Measurements from ENCODE around the gene ILRUN. TPM values are rescaled to one million over a fixed set of nuclear protein-coding genes. Genes with fewer than 3 reads are reported as not detected.
"Not testable (repeated sequence)": the region's sequence is repeated elsewhere in the genome, so short reads cannot be mapped to it uniquely, and the experiment has no call there.

The ILRUN gene
- total and polyA plus RNA-seq, 10 donors: 14.6 to 75.5 (median 58.2) TPM

DNA sequence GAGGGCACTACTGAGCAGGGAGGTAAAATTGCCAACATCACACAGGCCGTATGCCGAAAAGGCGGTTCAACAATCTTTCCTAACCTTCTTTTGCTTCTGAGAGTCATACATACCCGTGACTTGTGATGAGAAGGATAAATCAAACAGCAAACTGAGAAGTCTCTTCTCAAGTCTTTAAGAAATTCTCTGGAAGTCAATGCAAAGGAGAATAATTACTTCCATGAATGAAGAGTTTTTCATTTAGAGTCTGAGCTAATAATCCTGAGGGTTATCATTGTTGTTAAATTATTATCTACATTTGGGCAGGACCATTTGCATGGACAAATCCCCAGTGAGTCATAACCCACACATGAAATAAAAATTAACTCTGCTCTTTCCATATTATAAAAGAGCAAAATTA, 22.4 kb upstream of the ILRUN start:
- DNase-seq: no peak
- H3K27ac ChIP-seq: no peak overlapping the region
- no peak for TF ChIP-seq POLR2AphosphoS5 (IDR thresholded peaks at IDR 0.05)
- TF ChIP-seq, protein P1, sequence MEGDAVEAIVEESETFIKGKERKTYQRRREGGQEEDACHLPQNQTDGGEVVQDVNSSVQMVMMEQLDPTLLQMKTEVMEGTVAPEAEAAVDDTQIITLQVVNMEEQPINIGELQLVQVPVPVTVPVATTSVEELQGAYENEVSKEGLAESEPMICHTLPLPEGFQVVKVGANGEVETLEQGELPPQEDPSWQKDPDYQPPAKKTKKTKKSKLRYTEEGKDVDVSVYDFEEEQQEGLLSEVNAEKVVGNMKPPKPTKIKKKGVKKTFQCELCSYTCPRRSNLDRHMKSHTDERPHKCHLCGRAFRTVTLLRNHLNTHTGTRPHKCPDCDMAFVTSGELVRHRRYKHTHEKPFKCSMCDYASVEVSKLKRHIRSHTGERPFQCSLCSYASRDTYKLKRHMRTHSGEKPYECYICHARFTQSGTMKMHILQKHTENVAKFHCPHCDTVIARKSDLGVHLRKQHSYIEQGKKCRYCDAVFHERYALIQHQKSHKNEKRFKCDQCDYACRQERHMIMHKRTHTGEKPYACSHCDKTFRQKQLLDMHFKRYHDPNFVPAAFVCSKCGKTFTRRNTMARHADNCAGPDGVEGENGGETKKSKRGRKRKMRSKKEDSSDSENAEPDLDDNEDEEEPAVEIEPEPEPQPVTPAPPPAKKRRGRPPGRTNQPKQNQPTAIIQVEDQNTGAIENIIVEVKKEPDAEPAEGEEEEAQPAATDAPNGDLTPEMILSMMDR (IDR thresholded peaks at IDR 0.05 in 8 of 11, conservative IDR thresholded peaks at IDR 0.05 in 3 of 11): no peak
- no peak overlapping the region for H3K4me3 ChIP-seq
- intact Hi-C loops (cut with DNase I; ENCODE audit: low total_unique reads): no loop called here
- H3K27me3 ChIP-seq (replicated peaks in 1 of 7): no peaks in the 10 kb centered on the region
- 82 to 92% (median 88%) methylated on average over 4 of the region's 4 CpGs for WGBS, 5 donors
- no peaks in the 10 kb centered on the region for H3K36me3 ChIP-seq
- no peaks in the 10 kb centered on the region for H3K9me3 ChIP-seq
- peaks cover 0 to 3% (median 0%) of the 10 kb centered on the region in 6 donors for H3K4me1 ChIP-seq

- intact Hi-C loops (cut with DNase I; ENCODE audit: low total_unique reads): no loop called here
- WGBS, 5 donors: 95 to 98% (median 97%) methylated on average over 2 of the region's 2 CpGs
Measured at GRCh38 chr6:34717466-34717865, 20.9 kb upstream of the ILRUN start.

GRCh38 chr6:34714663-34715062, 18.1 kb upstream of the ILRUN start:
- intact Hi-C loops (cut with DNase I; ENCODE audit: low total_unique reads): no loop called here
- Histone ChIP-seq H3K4me3 (no peak overlapping the region), H3K36me3 (no peaks in the 10 kb centered on the region), H3K27me3 (replicated peaks in 1 of 7) (no peaks in the 10 kb centered on the region), H3K4me1 (peaks cover 0 to 6% (median 3%) of the 10 kb centered on the region in 6 donors), H3K9me3 (no peaks in the 10 kb centered on the region), H3K27ac (no peak overlapping the region)
- TF ChIP-seq POLR2AphosphoS5 (IDR thresholded peaks at IDR 0.05) (no peak), POLR2A (IDR thresholded peaks at IDR 0.05) (no peak)
- TF ChIP-seq, protein P1 (IDR thresholded peaks at IDR 0.05 in 8 of 11, conservative IDR thresholded peaks at IDR 0.05 in 3 of 11): no peak
- WGBS, 5 donors: 94 to 96% (median 95%) methylated on average over 4 of the region's 4 CpGs
- DNase-seq: no peak

More at GRCh38 chr6:34717466-34717865, 20.9 kb upstream of the ILRUN start:
- Histone ChIP-seq H3K27me3 (replicated peaks in 1 of 7) (no peaks in the 10 kb centered on the region), H3K4me3 (no peak overlapping the region), H3K4me1 (peaks cover 0 to 3% (median 0%) of the 10 kb centered on the region in 6 donors), H3K27ac (no peak overlapping the region), H3K36me3 (no peaks in the 10 kb centered on the region), H3K9me3 (no peaks in the 10 kb centered on the region)
- TF ChIP-seq POLR2A (IDR thresholded peaks at IDR 0.05): no peak
- TF ChIP-seq, protein P1 (IDR thresholded peaks at IDR 0.05 in 8 of 11, conservative IDR thresholded peaks at IDR 0.05 in 3 of 11): no peak
- no peak for TF ChIP-seq POLR2AphosphoS5 (IDR thresholded peaks at IDR 0.05)
- DNase-seq: no peak

DNA sequence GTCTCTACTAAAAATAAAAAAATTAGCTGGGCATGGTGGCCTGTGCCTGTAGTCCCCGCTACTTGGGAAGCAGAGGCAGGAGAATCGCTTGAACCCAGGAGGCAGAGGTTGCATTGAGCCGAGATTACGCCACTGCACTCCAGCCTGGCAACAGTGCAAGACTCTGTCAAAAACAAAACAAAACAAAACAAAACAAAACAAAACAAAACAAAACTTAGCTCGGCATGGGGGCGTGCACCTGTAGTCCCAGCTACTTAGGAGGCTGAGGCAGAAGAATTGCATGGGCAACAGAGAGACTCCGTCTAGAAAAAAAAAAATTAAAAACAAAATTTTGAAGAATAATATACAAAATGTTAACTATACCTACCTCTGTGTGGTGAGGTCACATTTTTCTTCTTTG, 16.3 kb upstream of the ILRUN start:
- H3K4me1 ChIP-seq: peaks cover 0 to 20% (median 10%) of the 10 kb centered on the region in 6 donors
- WGBS, 5 donors: 92 to 98% (median 92%) methylated on average over 7 of the region's 7 CpGs
- DNase-seq; H3K27ac ChIP-seq; H3K36me3 ChIP-seq; intact Hi-C loops (cut with DNase I; ENCODE audit: low total_unique reads); H3K4me3 ChIP-seq; H3K27me3 ChIP-seq (replicated peaks in 1 of 7); H3K9me3 ChIP-seq: not testable (repeated sequence)

DNA sequence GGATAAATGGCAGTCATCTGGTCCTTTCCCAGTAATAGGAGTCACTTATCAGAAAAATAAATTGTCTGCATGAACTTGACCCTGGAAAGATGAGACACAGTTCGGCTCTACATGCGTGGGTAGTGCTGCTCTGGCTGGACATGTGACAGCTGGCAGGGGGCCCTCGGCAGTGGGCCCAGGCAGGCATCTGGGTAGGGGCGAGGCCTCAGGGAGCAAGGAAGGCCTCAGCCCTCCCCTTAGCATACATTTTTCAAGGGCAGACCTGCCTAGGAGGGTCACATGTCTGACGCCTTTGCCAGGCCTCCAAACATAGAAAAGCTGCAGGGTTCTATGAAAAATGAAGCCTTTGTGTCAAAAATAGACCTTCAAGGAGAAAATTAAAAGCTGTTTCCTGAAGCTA, 12.8 kb upstream of the ILRUN start:
- peak; percentile 80 for DNase-seq
- H3K4me3 ChIP-seq: no peak overlapping the region
- TF ChIP-seq, protein P1 (IDR thresholded peaks at IDR 0.05 in 8 of 11, conservative IDR thresholded peaks at IDR 0.05 in 3 of 11): no peak
- TF ChIP-seq POLR2AphosphoS5 (IDR thresholded peaks at IDR 0.05): peak; percentile 62 to 80 (median 78)
- H3K4me1 ChIP-seq: peaks cover 0 to 20% (median 10%) of the 10 kb centered on the region in 6 donors
- no peaks in the 10 kb centered on the region for H3K36me3 ChIP-seq
- H3K9me3 ChIP-seq: no peaks in the 10 kb centered on the region
- intact Hi-C loops (cut with DNase I; ENCODE audit: low total_unique reads): loop anchor here (10.0 kb wide), 1 partner anchor 45 kb away; the partner anchor contains the start of gene SNRPC
- peak overlapping the region in 7 of 8 donors; percentile 34 to 79 (median 50) for H3K27ac ChIP-seq
- 54 to 69% (median 58%) methylated on average over 5 of the region's 5 CpGs for whole genome bisulfite sequencing, 5 donors
- H3K27me3 ChIP-seq (replicated peaks in 1 of 7): no peaks in the 10 kb centered on the region

Measured in spleen (tissue), 11 donors.